Astrocyte of the hippocampus (primary cell): ENCODE measurements around the gene CCIN.
A peak's percentile ranks its signal among the peaks of the same experiment; 100 is the strongest.
"Not testable (repeated sequence)": the region's sequence is repeated elsewhere in the genome, so short reads cannot be mapped to it uniquely, and the experiment has no call there.

Source experiments
- DNase-seq: peaks from one replicate; pipeline ENCODE4 v3.0.0; 2011; ENCODE audit warnings: low read depth, low spot score

The CCIN gene

DNA sequence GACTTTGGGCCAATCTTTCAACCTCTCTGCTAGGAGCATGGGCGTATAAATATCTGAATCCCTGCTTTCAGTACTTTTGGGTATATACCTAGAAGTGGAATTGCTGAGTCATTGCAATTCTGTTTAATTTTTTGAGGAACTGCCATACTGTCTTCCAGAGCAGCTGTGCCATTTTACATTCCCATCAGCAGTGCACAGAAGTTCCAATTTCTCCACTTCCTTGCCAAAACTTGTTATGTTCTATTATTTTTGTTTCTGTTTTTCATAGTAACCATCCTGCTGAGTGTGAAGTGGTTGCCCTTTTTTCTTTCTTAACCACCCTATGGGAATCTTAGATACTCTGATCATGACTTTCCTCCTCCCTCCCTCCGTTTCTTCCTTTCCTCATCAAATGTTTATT is 11.1 kb upstream of the CCIN start:
- DNase-seq: no peak

- DNase-seq: no peak
Observed at GRCh38 chr9:36158917-36159316, 10.3 kb upstream of the CCIN start.

- not testable (repeated sequence) for DNase-seq
Observed at GRCh38 chr9:36159509-36159908, 9.7 kb upstream of the CCIN start.

DNA sequence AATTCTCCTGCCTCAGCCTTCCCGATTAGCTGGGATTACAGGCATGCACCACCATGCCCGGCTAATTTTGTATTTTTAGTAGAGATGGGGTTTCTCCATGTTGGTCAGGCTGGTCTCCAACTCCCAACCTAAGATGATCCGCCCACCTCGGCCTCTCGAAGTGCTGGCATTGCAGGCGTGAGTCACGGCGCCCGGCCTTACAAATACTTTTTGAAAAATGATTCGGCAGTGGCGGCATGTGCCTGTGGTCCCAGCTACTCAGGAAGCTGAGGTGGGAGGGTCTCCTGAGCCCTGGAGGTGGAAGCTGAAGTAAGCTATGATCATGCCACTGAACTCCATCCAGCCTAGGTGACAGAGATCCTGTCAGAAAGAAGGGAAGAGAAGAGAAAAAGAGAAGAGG is 9.1 kb upstream of the CCIN start:
- not testable (repeated sequence) for DNase-seq

DNA sequence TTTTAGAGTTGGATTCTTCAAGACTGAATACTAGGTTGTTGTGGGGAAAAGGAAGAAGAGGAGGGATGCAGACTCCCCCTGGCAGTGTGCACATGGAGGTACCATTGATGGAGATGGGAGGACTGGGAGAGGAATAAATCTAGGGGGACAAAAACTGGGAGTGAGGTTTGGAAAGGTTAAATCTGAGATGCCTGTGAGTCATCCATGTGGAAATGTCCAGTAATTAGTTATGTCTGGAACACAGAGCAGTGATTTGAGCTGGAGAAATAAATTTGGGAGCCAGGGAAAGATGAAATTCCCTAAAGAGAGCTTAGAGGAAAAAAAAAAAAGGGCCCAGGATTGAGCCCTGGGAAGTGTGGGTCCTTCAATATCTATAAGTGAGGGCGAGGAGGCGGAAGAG is 8.0 kb upstream of the CCIN start:
- DNase-seq: peak; percentile 40

GRCh38 chr9:36162211-36162738 is 6.9 kb upstream of the CCIN start:
- no peak for DNase-seq

GRCh38 chr9:36163049-36163785 is 6.0 kb upstream of the CCIN start:
- DNase-seq: peak; percentile 94

DNA sequence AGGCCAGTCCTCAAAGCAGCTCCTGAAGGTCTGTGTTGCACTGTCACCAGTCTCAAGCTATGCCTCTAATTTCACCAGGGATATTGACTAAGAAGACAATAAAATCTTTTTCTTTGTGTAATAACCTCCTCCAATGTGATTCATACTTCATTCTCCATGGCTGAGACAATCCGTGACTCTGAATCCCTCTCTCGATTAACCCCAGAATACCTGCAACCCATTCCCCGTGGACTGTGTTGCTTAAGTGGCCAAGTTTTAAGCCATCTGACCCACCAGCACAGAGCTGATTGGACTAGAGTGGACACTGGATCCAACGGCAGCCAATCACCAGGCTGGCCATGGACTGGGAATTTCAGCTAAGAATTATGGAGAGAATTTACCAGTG is 5.4 kb upstream of the CCIN start:
- peak; percentile 51 for DNase-seq

DNA sequence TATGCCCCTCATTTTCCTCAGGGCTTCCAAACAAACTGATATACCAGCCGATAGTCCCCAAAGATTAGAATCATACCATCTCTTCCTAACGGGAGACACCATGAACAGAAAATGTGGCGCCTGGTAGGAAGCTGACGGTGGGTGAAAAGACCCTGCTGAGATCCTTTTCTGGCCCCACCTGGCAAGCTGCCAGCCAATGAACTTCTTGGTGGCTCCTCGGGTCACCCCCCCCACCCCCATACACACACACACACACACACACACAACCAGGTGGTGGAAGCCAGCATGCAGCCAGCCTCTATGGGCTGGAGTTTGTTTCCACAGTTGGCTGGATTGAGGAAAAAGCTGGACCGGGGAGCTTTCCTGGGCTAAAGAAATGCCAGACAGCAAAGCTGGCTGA is 4.8 kb upstream of the CCIN start:
- no peak for DNase-seq

- no peak for DNase-seq
Observed at GRCh38 chr9:36164989-36165388, 4.2 kb upstream of the CCIN start.

DNA sequence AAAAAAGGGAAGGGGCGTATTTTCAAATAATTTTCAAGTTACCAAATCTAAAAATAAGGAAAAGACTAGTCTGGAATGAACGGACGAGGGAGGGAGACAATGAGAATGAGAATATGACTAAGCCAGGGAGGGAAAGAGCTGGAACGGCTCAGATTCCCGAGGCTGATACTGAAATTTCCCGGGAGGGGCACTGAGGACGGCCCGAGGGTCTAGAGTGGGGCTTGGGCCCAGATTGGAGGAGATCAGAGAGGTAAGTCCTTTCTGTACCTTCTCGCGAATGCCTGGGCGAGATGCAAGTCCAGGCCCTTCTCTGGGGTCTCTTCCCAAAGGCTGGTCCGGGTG is 3.4 kb upstream of the CCIN start:
- DNase-seq: peak; percentile 47

DNA sequence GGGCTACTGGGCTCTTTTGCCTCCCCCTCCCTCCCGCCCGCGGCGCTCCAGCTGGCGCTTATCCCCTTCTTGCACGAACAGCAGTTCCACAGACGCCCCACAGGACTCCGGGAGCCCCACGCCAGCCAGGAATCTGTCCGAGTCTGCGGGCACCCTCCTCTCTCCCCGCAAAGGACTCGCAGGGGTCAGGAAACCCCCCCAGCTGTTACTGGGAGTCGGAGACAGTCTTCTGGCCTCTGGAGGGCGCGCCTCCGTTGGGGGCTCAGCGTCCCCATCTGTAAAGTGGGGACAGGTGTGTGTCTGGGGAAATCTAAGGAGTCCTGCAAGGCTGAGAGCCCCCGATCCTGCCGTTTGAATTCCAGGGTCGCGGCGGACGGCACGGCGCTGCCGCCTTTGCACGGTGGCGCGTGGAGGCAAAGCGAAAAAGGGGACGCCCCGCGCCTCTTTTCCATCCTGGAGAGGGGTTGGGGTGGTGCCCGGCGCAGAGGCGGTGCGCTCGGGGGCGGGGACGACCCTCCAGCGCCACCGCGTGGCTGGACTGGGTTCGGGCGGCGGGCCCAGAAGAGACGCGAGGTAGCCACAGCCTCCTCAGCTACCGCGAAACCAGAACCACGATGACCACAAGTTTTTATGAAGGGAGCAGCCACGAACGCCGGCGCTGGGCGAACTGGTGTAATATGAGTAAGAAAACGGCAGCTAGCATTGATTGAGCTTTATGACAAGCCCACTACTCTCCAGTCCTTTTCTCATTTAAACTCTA is 2.8 kb upstream of the CCIN start:
- peak; percentile 95 for DNase-seq

GRCh38 chr9:36169708-36170107 is 520 bp downstream of the CCIN start:
- DNase-seq: no peak

DNA sequence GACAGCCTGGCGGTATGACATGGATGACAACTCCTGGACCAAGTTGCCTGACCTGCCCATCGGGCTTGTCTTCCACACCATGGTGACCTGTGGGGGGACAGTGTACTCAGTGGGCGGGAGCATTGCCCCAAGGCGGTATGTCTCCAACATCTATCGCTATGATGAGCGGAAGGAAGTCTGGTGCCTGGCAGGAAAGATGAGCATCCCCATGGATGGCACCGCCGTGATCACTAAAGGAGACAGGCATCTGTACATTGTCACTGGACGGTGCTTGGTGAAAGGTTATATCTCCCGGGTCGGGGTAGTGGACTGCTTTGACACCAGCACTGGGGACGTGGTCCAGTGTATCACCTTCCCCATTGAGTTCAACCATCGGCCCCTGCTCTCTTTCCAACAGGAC is 1.3 kb downstream of the CCIN start:
- no peak for DNase-seq

DNA sequence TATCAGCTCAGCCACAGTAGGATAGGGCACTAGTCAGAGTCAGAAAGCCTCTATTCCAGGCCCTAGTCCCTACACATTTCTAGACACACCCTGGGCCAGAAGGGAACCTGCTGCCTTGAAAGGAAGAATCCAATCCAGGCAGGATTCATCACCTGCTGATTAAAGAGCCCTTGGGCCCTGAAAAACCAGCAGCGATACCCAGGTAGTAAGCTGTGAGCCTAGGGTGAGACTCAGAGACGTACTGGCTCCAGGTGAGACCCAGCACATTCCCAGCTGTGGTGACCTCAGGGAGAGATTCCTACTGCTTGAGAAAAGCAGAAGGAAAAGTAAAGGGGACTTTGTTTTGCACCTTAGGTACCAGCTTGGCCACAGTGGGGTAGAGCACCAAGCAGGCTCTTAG is 4.7 kb downstream of the CCIN start:
- DNase-seq: no peak

DNA sequence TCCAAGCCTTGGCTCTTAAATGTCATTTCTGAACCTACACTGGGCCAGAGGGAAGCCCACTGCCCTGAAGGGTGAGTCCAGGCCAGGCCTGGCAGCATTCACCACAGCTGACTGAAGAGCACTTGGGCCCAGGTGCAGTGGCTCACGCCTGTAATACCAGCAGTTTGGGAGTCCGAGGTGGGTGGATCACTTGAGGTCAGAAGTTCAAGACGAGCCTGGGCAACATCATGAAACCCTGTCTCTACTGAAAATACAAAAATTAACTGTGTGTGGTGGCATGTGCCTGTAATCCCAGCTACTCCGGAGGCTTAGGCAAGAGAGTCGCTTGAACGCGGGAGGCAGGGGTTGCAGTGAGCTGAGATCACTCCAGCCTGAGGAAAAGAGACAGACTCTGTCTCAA is 5.1 kb downstream of the CCIN start:
- no peak for DNase-seq

DNA sequence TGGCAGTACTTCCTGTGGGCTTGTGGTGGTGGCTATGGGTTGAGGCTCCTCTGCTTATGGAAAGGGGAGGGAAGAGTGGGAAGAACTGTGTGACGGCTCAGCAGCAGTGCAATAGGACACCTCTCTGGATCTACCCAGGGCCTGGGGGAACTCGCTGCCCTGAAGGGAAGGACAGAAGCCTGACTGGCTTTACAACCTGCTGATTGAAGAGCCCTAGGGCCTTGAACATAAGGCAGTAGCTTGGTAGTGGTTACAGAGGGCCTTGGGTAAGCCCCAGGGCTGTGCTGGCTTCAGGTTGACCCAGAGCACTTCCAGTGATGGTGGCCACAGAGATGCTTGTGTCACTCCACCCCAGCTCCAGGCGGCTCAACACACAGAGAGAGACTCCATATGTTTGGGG is 5.5 kb downstream of the CCIN start:
- no peak for DNase-seq

DNA sequence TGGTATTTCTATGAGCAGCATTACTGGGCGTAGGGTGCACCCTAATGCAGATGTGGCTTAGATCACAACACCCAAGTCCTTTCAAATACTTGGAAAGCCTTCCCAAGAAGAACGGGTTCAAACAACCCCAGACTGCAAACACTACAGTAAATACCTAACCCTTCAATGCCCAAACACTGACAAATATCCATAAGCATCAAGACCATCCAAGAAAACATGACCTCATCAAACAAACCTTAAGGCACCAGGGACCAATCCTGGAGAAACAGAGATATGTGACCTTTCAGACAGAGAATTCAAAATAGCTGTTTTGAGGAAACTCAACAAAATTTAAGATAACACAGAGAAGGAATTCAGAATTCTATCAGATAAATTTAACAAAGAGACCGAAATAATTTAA is 6.0 kb downstream of the CCIN start:
- DNase-seq: not testable (repeated sequence)

GRCh38 chr9:36176496-36176895 is 7.3 kb downstream of the CCIN start:
- not testable (repeated sequence) for DNase-seq

DNA sequence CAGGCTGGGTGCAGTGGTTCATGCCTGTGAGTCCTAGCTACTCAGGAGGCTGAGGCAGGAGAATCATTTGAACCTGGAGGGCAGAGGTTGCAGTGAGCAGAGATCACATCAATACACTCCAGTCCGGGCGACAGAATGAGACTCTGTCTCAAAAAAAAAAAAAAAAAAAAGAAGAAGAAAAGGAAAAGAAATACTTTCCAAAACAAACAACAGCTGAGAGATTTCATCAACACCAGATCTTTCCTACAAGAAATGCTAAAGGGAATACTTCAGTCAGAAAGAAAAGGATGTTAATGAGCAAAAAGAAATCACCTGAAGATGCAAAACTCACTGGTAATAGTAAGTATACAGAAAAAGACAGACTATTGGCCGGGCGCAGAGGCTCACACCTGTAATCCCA is 8.4 kb downstream of the CCIN start:
- DNase-seq: no peak

DNA sequence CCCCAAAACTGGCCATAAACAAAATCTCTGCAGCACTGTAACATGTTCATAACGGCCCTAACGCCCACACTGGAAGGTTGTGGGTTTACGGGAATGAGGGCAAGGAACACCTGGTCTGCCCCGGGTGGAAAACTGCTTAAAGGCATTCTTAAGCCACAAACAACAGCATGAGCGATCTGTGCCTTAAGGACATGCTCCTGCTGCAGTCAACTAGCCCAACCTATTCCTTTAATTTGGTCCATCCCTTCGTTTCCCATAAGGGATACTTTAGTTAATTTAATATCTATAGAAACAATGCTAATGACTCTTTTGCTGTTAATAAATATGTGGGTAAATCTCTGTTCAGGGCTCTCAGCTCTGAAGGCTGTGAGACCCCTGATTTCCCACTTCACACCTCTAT is 11.1 kb downstream of the CCIN start:
- DNase-seq: not testable (repeated sequence)

- peak; percentile 72 for DNase-seq
Observed at GRCh38 chr9:36187414-36187813, 18.2 kb downstream of the CCIN start.

DNA sequence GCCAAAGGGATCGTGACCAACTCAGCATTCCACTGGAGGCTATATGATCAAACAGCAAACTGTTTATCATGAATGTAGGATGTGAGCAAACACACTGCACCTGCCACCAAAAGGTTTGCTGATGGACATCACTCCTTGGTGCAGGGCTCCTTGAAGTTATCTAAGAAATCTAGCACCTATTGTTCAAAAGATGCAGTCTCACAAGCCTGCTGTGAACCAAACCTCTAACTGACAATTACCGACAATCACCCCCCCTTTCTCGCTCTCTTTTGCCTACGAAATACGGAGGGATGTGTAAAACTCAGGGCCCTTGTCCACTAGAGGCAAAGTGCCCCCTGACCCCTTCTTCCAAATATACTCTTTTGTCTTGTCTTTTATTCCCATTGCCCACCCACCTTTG is 19.0 kb downstream of the CCIN start:
- no peak for DNase-seq
